ENCODE measurements around the gene DERL3. TPM values are rescaled to one million over a fixed set of nuclear protein-coding genes. Genes with fewer than 3 reads are reported as not detected.

The DERL3 gene
- total and polyA plus RNA-seq, 7 experiments from 2014 or later = 1.6 to 16.2 (median 6.5) TPM; not detected in 2

DNA sequence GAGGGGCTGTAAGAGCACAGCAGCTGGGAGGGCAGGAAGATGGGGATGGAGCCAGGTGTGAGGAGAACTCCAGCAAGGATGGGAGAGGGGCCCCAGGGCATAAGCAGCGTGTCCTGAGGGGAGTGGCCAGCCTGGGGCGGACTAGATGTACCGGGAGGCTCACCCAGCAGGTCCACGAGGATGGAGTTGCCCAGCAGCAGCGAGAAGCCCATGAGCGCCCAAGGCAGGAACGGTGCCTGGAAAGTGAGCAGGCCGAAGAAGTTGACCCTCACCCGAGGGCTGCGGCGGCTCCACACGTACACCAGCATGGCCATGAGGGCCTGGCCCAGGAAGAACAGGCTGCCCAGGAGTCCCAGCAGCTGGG, 1.3 kb downstream of the DERL3 start:
- H3K27me3 ChIP-seq (ENCODE audit: control insufficient read depth in 2 of 2, insufficient read depth in 2 of 2, low read length in 2 of 2) = no peaks in the 10 kb centered on the region
- Mint-ChIP-seq H3K27me3 (peaks cover 0 to 7% (median 0%) of the 10 kb centered on the region in 5 donors), H3K4me1 (peaks cover 12 to 26% (median 20%) of the 10 kb centered on the region in 7 donors), H3K27ac (peak overlapping the region in 5 of 9 donors; percentile 27 to 84 (median 69)), H3K4me3 (peak overlapping the region in 9 of 10 donors; percentile 63 to 96 (median 86)), H3K9me3 (no peaks in the 10 kb centered on the region), H3K36me3 (peaks cover 0 to 1% (median 0%) of the 10 kb centered on the region in 5 donors)
- intact Hi-C loops (cut with micrococcal nuclease) = no loop called here
- H3K9me3 ChIP-seq (ENCODE audit: control insufficient read depth in 2 of 3, low read length in 3 of 3) = no peaks in the 10 kb centered on the region
- CTCF ChIA-PET = interaction anchor here (0.9 kb wide), 1 partner anchor 20 kb away, joined by 3 read pairs; no protein-coding TSS in a partner anchor
- peaks cover 0 to 36% (median 0%) of the 10 kb centered on the region in 3 experiments for H3K36me3 ChIP-seq (ENCODE audit: control insufficient read depth in 2 of 3, insufficient read depth in 3 of 3, low read length in 3 of 3)
- H3K4me3 ChIP-seq (ENCODE audit: low read length) = no peak overlapping the region
- POLR2A ChIA-PET = no interaction called here
- DNase-seq (no peak), ATAC-seq (no peak)
- no peak overlapping the region for H3K27ac ChIP-seq (ENCODE audit: low read depth, low read length)
- H3K4me1 ChIP-seq (ENCODE audit: control insufficient read depth in 2 of 2, insufficient read depth in 2 of 2, low read length in 2 of 2) = peaks cover 4 to 5% of the 10 kb centered on the region in 2 donors

DNA sequence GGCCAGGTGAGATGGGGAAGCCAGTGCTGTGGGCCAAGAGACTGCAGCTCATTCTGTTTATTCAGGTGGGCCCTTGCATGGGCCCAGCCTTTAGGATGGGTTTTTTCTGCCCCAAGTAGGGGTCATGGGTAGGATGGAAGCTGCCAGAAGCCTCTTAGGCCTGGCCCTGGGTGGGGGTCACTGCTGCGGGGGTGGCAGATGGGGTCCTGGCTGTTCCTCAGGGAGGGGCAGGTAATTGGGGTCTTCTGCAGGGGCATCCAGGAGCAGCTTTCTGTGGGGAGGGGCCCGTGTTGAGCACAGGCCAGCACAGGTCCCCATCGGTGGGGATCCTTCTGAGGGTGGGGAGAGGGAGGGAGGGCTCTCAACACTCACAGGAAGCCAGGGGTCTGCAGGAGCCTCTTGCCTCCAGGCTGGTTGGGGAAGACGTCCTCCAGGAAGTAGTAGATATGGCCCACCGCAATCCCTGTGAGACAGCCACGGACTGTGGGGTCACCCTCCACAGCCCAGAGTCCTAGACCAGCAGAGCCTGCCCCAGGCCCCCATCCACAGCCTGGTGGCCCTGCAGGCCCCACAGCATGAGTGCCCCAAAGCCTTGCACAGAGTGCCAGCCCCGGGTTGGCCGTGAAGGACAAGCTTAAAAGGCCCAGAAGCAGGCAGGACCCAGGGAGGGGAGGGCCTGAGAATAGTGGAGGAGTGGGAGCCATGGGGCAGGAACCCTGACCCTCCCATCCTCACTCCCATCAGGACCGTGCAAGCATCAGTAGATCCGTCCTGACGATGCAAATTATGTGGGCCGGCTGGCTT, 1.9 kb downstream of the DERL3 start:
- ATAC-seq (no peak), DNase-seq (no peak)
- no peaks in the 10 kb centered on the region for H3K9me3 ChIP-seq (ENCODE audit: control insufficient read depth in 2 of 3, low read length in 3 of 3)
- intact Hi-C loops (cut with micrococcal nuclease) = no loop called here
- no peaks in the 10 kb centered on the region for H3K27me3 ChIP-seq (ENCODE audit: control insufficient read depth in 2 of 2, insufficient read depth in 2 of 2, low read length in 2 of 2)
- Mint-ChIP-seq H3K27ac (peak overlapping the region in 4 of 9 donors; percentile 17 to 70 (median 48)), H3K4me1 (peaks cover 12 to 26% (median 20%) of the 10 kb centered on the region in 7 donors), H3K36me3 (peaks cover 0 to 1% (median 0%) of the 10 kb centered on the region in 5 donors), H3K27me3 (peaks cover 0 to 7% (median 0%) of the 10 kb centered on the region in 5 donors), H3K4me3 (peak overlapping the region in 9 of 10 donors; percentile 27 to 96 (median 67)), H3K9me3 (no peaks in the 10 kb centered on the region)
- no peak overlapping the region for H3K27ac ChIP-seq (ENCODE audit: low read depth, low read length)
- ChIA-PET POLR2A (no interaction called here), CTCF (interaction anchor here (0.7 kb wide), 1 partner anchor 50 kb away, joined by 3 read pairs; the partner anchor contains the start of gene SMARCB1)
- no peak overlapping the region for H3K4me3 ChIP-seq (ENCODE audit: low read length)
- peaks cover 0 to 42% (median 0%) of the 10 kb centered on the region in 3 experiments for H3K36me3 ChIP-seq (ENCODE audit: control insufficient read depth in 2 of 3, insufficient read depth in 3 of 3, low read length in 3 of 3)
- H3K4me1 ChIP-seq (ENCODE audit: control insufficient read depth in 2 of 2, insufficient read depth in 2 of 2, low read length in 2 of 2) = peaks cover 4 to 5% of the 10 kb centered on the region in 2 donors

DNA sequence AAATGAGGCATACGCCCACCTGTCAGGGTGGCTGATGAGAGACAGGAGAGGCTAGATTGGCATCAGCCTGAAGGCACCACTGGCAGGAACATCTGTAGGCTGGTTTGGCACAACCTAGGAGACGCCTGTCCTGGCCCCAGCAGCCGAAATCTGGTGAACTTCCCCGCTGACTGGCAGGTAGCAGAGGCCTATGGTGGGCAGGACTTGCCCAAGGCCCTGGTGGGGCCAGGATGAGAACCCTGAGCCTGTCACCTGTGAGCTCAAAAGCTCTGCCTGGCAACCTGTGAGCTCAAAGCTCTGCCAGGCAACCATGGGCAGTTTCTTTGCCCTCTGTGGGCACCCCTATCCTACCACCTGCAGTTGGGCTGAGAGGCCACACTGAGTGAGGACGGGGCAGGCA, 2.5 kb downstream of the DERL3 start:
- Mint-ChIP-seq H3K4me3 (peak overlapping the region in 2 of 10 donors; percentile 27 to 29), H3K27me3 (peaks cover 0 to 7% (median 0%) of the 10 kb centered on the region in 5 donors), H3K9me3 (no peaks in the 10 kb centered on the region), H3K27ac (peak overlapping the region in 3 of 9 donors; percentile 48 to 62 (median 55)), H3K36me3 (peaks cover 0 to 1% (median 0%) of the 10 kb centered on the region in 5 donors), H3K4me1 (peaks cover 12 to 26% (median 20%) of the 10 kb centered on the region in 7 donors)
- ATAC-seq (no peak), DNase-seq (no peak)
- Histone ChIP-seq H3K27me3 (ENCODE audit: control insufficient read depth in 2 of 2, insufficient read depth in 2 of 2, low read length in 2 of 2) (no peaks in the 10 kb centered on the region), H3K9me3 (ENCODE audit: control insufficient read depth in 2 of 3, low read length in 3 of 3) (no peaks in the 10 kb centered on the region), H3K36me3 (ENCODE audit: control insufficient read depth in 2 of 3, insufficient read depth in 3 of 3, low read length in 3 of 3) (peaks cover 0 to 48% (median 0%) of the 10 kb centered on the region in 3 experiments), H3K4me3 (ENCODE audit: low read length) (no peak overlapping the region), H3K4me1 (ENCODE audit: control insufficient read depth in 2 of 2, insufficient read depth in 2 of 2, low read length in 2 of 2) (peaks cover 4 to 5% of the 10 kb centered on the region in 2 donors), H3K27ac (ENCODE audit: low read depth, low read length) (no peak overlapping the region)
- POLR2A ChIA-PET = no interaction called here
- CTCF ChIA-PET = interaction anchor here (0.7 kb wide), 1 partner anchor 49 kb away, joined by 3 read pairs; the partner anchor contains the start of gene SMARCB1
- intact Hi-C loops (cut with micrococcal nuclease) = no loop called here

DNA sequence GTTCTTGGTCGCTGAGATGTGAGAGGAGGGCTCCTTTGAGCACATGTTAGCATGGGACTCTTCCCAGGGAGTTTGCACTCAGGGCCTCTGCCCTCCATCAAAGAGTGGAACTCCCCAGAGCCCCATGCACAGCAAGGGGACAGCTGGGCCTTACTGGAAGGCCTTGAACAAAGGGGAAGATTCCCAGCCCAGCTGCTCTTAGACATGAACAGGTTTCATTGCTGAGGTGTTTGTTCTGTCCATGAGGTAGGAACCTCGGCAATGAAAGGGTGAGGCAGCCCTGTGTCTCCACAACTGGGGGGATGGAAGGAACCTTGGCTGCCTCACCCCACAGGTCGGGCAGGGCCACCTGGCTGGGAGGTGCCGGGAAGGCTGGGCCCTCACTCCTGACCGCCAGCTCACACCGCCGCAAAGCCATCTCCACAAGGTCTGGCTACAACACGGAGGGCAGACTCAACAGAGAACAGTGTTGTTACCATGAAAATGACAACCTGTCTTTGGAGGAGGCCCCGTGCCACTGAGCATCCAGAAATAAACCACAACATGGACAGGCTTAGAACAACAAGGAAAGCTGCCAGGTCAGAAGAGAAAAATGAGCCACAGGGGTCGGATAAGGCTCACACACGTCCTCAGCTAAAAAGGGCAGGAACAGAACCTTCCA, 3.2 kb downstream of the DERL3 start:
- no peaks in the 10 kb centered on the region for H3K9me3 Mint-ChIP-seq
- Histone ChIP-seq H3K4me3 (ENCODE audit: low read length) (no peak overlapping the region), H3K9me3 (ENCODE audit: control insufficient read depth in 2 of 3, low read length in 3 of 3) (no peaks in the 10 kb centered on the region), H3K36me3 (ENCODE audit: control insufficient read depth in 2 of 3, insufficient read depth in 3 of 3, low read length in 3 of 3) (peaks cover 0 to 52% (median 0%) of the 10 kb centered on the region in 3 experiments), H3K27me3 (ENCODE audit: control insufficient read depth in 2 of 2, insufficient read depth in 2 of 2, low read length in 2 of 2) (no peaks in the 10 kb centered on the region), H3K27ac (ENCODE audit: low read depth, low read length) (no peak overlapping the region), H3K4me1 (ENCODE audit: control insufficient read depth in 2 of 2, insufficient read depth in 2 of 2, low read length in 2 of 2) (peaks cover 4 to 5% of the 10 kb centered on the region in 2 donors)
- H3K4me1 Mint-ChIP-seq = peaks cover 14 to 27% (median 20%) of the 10 kb centered on the region in 7 donors
- CTCF ChIA-PET = no interaction called here
- intact Hi-C loops (cut with micrococcal nuclease) = no loop called here
- no peak for DNase-seq
- peaks cover 0 to 5% (median 0%) of the 10 kb centered on the region in 5 donors for H3K36me3 Mint-ChIP-seq
- peaks cover 0 to 5% (median 0%) of the 10 kb centered on the region in 5 donors for H3K27me3 Mint-ChIP-seq
- POLR2A ChIA-PET = interaction anchor here (0.6 kb wide), 1 partner anchor 21 kb away, joined by 3 read pairs; no protein-coding TSS in a partner anchor
- peak overlapping the region in 1 of 10 donors; percentile 7 for H3K4me3 Mint-ChIP-seq
- peak overlapping the region in 5 of 9 donors; percentile 38 to 51 (median 48) for H3K27ac Mint-ChIP-seq
- ATAC-seq = no peak

DNA sequence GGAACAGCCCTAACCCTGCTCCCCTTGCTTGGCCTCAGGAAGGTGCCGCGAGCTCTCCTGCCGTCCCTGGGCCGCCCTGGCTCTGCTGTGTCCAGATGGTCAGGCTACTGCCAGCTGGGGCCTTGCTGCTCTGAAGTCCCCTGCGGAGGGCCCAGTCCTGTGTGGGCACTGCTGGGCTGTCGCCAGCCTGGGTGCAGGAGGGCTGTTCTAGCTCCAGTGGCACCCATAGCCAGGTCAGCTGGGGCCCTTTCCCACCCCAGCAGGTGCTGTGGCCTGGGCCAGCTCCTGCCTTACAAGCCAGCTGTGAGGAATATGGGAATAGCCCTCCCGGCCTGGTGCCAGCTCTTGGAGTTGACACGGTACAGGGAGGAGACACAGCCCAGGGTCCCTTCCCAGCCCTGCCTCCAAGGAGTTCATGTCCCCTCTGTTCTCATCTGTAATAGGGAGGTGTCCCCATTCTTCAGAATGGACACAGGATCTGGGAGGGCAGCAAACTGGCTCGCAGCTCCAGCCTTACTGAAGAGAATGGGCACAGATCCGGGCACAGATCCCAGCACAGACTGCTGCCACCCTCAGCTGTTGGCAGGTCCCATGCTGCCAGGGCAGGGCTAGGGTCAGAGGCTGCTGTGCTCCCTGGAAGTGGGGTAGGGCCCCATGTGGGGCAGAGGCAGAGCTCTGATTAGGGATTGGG, 3.9 kb downstream of the DERL3 start:
- H3K4me1 Mint-ChIP-seq = peaks cover 14 to 30% (median 23%) of the 10 kb centered on the region in 7 donors
- Histone ChIP-seq H3K4me3 (ENCODE audit: low read length) (no peak overlapping the region), H3K4me1 (ENCODE audit: control insufficient read depth in 2 of 2, insufficient read depth in 2 of 2, low read length in 2 of 2) (peaks cover 4 to 5% of the 10 kb centered on the region in 2 donors), H3K27me3 (ENCODE audit: control insufficient read depth in 2 of 2, insufficient read depth in 2 of 2, low read length in 2 of 2) (no peaks in the 10 kb centered on the region), H3K36me3 (ENCODE audit: control insufficient read depth in 2 of 3, insufficient read depth in 3 of 3, low read length in 3 of 3) (peaks cover 0 to 56% (median 0%) of the 10 kb centered on the region in 3 experiments), H3K9me3 (ENCODE audit: control insufficient read depth in 2 of 3, low read length in 3 of 3) (no peaks in the 10 kb centered on the region), H3K27ac (ENCODE audit: low read depth, low read length) (no peak overlapping the region)
- peaks cover 0 to 10% (median 4%) of the 10 kb centered on the region in 5 donors for H3K36me3 Mint-ChIP-seq
- H3K27me3 Mint-ChIP-seq = peaks cover 0 to 5% (median 0%) of the 10 kb centered on the region in 5 donors
- ChIA-PET CTCF (no interaction called here), POLR2A (no interaction called here)
- intact Hi-C loops (cut with micrococcal nuclease) = no loop called here
- no peak for DNase-seq
- H3K4me3 Mint-ChIP-seq = no peak overlapping the region
- no peaks in the 10 kb centered on the region for H3K9me3 Mint-ChIP-seq
- peak overlapping the region in 1 of 9 donors; percentile 38 for H3K27ac Mint-ChIP-seq
- ATAC-seq = no peak

DNA sequence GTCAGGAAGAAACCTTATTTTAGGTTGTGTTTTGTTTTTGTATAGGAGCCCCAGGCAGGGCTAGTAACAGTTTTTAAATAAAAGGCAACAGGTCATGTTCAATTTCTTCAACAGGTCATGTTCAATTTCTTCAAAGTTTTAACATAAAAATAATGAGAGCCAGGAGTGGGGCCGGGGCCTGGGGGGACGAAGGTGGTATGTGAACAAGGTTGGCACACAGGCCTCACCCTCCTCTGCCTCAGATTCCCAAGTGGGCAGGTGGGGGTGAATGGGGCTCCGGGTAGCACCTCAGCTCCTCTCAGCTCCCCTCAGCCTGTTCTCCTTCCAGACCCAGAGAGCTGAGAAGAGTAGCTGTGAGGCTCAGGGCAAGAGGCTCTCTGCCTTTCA, 4.4 kb downstream of the DERL3 start:
- POLR2A ChIA-PET = no interaction called here
- Histone ChIP-seq H3K4me3 (ENCODE audit: low read length) (no peak overlapping the region), H3K4me1 (ENCODE audit: control insufficient read depth in 2 of 2, insufficient read depth in 2 of 2, low read length in 2 of 2) (peaks cover 1 to 4% of the 10 kb centered on the region in 2 donors), H3K27ac (ENCODE audit: low read depth, low read length) (no peak overlapping the region), H3K27me3 (ENCODE audit: control insufficient read depth in 2 of 2, insufficient read depth in 2 of 2, low read length in 2 of 2) (no peaks in the 10 kb centered on the region), H3K9me3 (ENCODE audit: control insufficient read depth in 2 of 3, low read length in 3 of 3) (no peaks in the 10 kb centered on the region), H3K36me3 (ENCODE audit: control insufficient read depth in 2 of 3, insufficient read depth in 3 of 3, low read length in 3 of 3) (peaks cover 0 to 62% (median 0%) of the 10 kb centered on the region in 3 experiments)
- H3K4me3 Mint-ChIP-seq = peak overlapping the region in 1 of 10 donors; percentile 7
- H3K9me3 Mint-ChIP-seq = no peaks in the 10 kb centered on the region
- peaks cover 0 to 3% (median 0%) of the 10 kb centered on the region in 5 donors for H3K27me3 Mint-ChIP-seq
- no peak for DNase-seq
- CTCF ChIA-PET = no interaction called here
- H3K4me1 Mint-ChIP-seq = peaks cover 14 to 26% (median 19%) of the 10 kb centered on the region in 7 donors
- H3K27ac Mint-ChIP-seq = peak overlapping the region in 1 of 9 donors; percentile 78
- H3K36me3 Mint-ChIP-seq = peaks cover 0 to 15% (median 6%) of the 10 kb centered on the region in 5 donors
- intact Hi-C loops (cut with micrococcal nuclease) = no loop called here
- no peak for ATAC-seq

Data from naive thymus-derived CD4-positive, alpha-beta T cell (primary cell).